Measurements from ENCODE around the gene MAB21L4. TPM values are rescaled to one million over a fixed set of nuclear protein-coding genes. Genes with fewer than 3 reads are reported as not detected.

MAB21L4 gene
- total RNA-seq, 6 experiments from 2014 or later = 3.7 to 17.0 (median 5.2) TPM

DNA sequence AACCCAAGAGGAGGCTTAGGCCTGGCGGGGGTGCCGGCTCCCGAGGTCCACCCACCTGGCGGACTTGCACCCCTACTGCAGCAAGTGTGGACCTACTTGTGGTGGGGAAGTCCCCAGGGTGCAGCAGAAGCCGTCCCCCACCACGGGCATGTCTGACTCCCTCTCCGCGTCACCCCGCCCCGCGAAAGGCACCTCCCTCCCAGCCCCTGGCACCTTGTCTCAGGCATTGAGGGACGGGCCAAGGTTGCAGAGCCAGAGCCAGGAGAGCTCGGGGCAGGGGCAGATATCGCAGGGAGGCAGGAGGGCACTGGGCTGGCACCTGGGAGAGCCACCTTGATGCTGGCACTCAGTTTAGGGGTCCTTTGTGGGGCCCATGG is 29.2 kb upstream of the MAB21L4 start:
- Histone ChIP-seq H3K4me1 (no peaks in the 10 kb centered on the region), H3K36me3 (no peaks in the 10 kb centered on the region), H3K27ac (no peak overlapping the region), H3K4me3 (no peak overlapping the region), H3K9me3 (no peaks in the 10 kb centered on the region), H3K27me3 (no peaks in the 10 kb centered on the region)
- TF ChIP-seq POLR2A (IDR thresholded peaks at IDR 0.05) = no peak
- TF ChIP-seq, protein P1, sequence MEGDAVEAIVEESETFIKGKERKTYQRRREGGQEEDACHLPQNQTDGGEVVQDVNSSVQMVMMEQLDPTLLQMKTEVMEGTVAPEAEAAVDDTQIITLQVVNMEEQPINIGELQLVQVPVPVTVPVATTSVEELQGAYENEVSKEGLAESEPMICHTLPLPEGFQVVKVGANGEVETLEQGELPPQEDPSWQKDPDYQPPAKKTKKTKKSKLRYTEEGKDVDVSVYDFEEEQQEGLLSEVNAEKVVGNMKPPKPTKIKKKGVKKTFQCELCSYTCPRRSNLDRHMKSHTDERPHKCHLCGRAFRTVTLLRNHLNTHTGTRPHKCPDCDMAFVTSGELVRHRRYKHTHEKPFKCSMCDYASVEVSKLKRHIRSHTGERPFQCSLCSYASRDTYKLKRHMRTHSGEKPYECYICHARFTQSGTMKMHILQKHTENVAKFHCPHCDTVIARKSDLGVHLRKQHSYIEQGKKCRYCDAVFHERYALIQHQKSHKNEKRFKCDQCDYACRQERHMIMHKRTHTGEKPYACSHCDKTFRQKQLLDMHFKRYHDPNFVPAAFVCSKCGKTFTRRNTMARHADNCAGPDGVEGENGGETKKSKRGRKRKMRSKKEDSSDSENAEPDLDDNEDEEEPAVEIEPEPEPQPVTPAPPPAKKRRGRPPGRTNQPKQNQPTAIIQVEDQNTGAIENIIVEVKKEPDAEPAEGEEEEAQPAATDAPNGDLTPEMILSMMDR (IDR thresholded peaks at IDR 0.05) = no peak
- WGBS (ENCODE audit: insufficient coverage, low coverage, low lambda C conversion rate, missing lambda C conversion rate) = 60% methylated on average over 1 of the region's 14 CpGs
- peak in 2 of 3 donors; percentile 7 to 53 for DNase-seq
- peak in 1 of 4 donors; percentile 17 for ATAC-seq
- intact Hi-C loops (cut with DNase I) = no loop called here

DNA sequence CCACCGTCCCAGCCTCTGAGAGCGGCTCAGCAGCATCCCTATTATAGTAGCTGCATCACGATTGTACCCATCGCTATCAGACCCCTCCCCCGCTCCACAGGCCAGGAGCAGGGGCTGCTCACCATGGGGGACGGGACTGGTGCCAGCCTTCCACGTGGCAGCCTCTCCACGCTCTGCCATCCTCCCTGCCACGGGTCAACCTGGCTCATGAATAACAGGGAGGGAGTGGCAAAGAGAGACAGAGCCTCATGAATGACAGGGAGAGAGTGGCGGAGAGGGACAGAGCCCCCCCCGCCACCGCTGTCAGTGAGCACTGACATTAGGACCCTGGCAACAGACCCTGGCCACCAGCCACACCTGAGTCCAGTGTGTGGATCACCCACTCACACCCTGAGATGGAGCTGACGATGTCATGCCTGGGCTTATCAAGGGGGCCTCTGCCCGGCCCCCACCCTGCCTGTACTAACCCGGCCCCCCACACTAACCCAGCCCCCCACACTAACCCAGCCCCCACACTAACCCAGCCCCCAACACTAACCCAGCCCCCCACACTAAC is 27.1 kb upstream of the MAB21L4 start:
- ATAC-seq = no peak
- intact Hi-C loops (cut with DNase I) = no loop called here

DNA sequence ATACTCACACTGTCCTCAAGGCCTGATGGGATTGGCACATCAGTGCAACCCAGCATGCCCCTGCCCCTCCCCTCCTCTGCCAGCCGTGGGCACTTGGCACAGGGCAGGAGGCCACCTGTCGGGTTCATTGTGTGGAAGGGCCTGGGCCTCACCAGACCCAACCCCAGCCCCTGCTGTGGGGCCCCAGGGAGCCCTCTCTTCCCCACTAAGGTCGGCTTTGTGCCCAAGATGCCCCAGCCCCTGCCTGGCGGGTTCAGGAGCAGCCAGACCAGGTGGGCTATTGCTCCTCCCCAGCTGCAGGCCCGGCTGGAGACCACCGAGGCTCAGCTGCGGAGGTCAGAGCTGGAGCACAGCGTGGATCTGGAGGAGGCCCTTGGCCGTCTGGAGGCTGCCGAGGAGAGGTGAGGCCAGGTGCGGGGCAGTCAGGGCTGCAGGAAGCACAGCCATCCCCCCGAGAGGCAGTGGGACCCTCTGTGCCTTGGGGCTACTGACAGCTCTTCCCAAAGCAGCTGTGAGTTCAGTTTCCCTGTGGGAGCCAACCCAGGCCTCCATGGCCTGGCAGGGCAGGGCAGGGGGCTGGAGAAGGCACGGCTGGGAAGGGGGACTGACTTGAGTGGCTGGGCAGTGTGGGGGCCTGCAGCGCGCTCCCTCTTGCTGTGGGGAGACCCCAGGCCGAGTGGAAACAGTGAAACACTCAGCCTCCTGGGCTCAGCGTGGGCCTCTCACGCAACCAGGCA is 26.5 kb upstream of the MAB21L4 start:
- no peaks in the 10 kb centered on the region for H3K27me3 ChIP-seq
- no peaks in the 10 kb centered on the region for H3K36me3 ChIP-seq
- TF ChIP-seq POLR2A (IDR thresholded peaks at IDR 0.05) = no peak
- TF ChIP-seq, protein P1 (IDR thresholded peaks at IDR 0.05) = no peak
- intact Hi-C loops (cut with DNase I) = no loop called here
- peak; percentile 10 to 40 (median 27) for DNase-seq
- WGBS (ENCODE audit: insufficient coverage, low coverage, low lambda C conversion rate, missing lambda C conversion rate) = no CpG with 5 or more reads among the region's 18 CpGs
- no peak overlapping the region for H3K27ac ChIP-seq
- no peaks in the 10 kb centered on the region for H3K9me3 ChIP-seq
- H3K4me3 ChIP-seq = no peak overlapping the region
- ATAC-seq = no peak
- no peaks in the 10 kb centered on the region for H3K4me1 ChIP-seq

More for the DNA sequence above, 27.1 kb upstream of the MAB21L4 start:
- TF ChIP-seq, protein P1 (IDR thresholded peaks at IDR 0.05) = no peak
- TF ChIP-seq POLR2A (IDR thresholded peaks at IDR 0.05) = no peak
- H3K36me3 ChIP-seq = no peaks in the 10 kb centered on the region
- H3K4me1 ChIP-seq = no peaks in the 10 kb centered on the region
- no peak overlapping the region for H3K4me3 ChIP-seq
- WGBS (ENCODE audit: insufficient coverage, low coverage, low lambda C conversion rate, missing lambda C conversion rate) = 17% methylated on average over 1 of the region's 15 CpGs
- no peaks in the 10 kb centered on the region for H3K9me3 ChIP-seq
- peak; percentile 12 to 46 (median 38) for DNase-seq
- H3K27ac ChIP-seq = no peak overlapping the region
- H3K27me3 ChIP-seq = no peaks in the 10 kb centered on the region

DNA sequence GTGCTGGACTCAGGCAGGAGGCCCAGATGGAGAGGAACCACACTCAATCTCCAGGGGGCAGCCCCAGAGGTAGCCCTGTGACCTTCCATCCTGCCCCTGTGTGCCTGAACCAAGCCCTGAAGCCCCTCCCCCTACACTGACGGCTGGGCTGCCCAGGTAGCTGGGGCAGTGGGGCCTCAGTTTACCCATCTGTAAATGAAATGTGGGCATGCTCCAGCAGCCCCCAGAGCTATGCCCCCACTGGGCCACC is 26.0 kb upstream of the MAB21L4 start:
- Histone ChIP-seq H3K27me3 (no peaks in the 10 kb centered on the region), H3K4me3 (no peak overlapping the region), H3K4me1 (no peaks in the 10 kb centered on the region), H3K36me3 (no peaks in the 10 kb centered on the region), H3K9me3 (no peaks in the 10 kb centered on the region), H3K27ac (no peak overlapping the region)
- ATAC-seq (no peak), DNase-seq (no peak)
- WGBS (ENCODE audit: insufficient coverage, low coverage, low lambda C conversion rate, missing lambda C conversion rate) = no CpG with 5 or more reads among the region's 1 CpG
- intact Hi-C loops (cut with DNase I) = no loop called here
- TF ChIP-seq POLR2A (IDR thresholded peaks at IDR 0.05) = no peak
- TF ChIP-seq, protein P1 (IDR thresholded peaks at IDR 0.05) = no peak
